ENCODE measurements around the gene PRR20G.

PRR20G gene

DNA sequence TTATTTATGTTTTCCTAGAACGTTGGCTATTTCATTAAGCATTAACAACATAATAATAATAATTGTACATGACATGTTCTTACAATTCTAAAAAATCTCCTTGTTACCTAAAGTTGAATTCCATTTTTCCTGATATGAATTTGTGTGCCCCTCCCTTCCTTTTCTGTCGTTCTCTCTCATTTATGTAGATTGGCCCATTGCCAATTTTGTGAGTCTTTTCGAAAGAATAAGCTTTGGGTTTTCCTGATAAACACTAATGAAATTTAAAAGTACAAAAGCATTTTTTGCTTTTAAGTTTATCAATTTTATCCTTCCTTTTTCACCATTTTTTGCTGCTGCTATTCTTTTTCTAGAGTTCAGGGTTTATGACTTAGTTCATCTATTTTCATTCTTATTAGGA, 50.0 kb downstream of the PRR20G start:
- H3K9ac ChIP-seq (ENCODE audit: low read length), result no peak overlapping the region
- no peak overlapping the region for H3K4me2 ChIP-seq (ENCODE audit: low read length)
- TF ChIP-seq, protein P1, sequence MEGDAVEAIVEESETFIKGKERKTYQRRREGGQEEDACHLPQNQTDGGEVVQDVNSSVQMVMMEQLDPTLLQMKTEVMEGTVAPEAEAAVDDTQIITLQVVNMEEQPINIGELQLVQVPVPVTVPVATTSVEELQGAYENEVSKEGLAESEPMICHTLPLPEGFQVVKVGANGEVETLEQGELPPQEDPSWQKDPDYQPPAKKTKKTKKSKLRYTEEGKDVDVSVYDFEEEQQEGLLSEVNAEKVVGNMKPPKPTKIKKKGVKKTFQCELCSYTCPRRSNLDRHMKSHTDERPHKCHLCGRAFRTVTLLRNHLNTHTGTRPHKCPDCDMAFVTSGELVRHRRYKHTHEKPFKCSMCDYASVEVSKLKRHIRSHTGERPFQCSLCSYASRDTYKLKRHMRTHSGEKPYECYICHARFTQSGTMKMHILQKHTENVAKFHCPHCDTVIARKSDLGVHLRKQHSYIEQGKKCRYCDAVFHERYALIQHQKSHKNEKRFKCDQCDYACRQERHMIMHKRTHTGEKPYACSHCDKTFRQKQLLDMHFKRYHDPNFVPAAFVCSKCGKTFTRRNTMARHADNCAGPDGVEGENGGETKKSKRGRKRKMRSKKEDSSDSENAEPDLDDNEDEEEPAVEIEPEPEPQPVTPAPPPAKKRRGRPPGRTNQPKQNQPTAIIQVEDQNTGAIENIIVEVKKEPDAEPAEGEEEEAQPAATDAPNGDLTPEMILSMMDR (IDR thresholded peaks at IDR 0.05; ENCODE audit: low read depth, low read length), result no peak
- TF ChIP-seq EZH2phosphoT487 (IDR thresholded peaks at IDR 0.05; ENCODE audit: low read depth), result no peak
- H3K27ac ChIP-seq (ENCODE audit: low read length), result no peak overlapping the region
- H3K4me1 ChIP-seq (ENCODE audit: low read length), result no peaks in the 10 kb centered on the region
- no peaks in the 10 kb centered on the region for H3K79me2 ChIP-seq (ENCODE audit: low read length)
- peaks cover 13% of the 10 kb centered on the region; the same call in 1 of the 2 replicates for H3K9me3 ChIP-seq (ENCODE audit: insufficient read depth, low read length)
- H4K20me1 ChIP-seq (ENCODE audit: insufficient read depth, low read length), result no peaks in the 10 kb centered on the region
- no peak overlapping the region for H3K4me3 ChIP-seq (ENCODE audit: low read length)
- peaks cover 18% of the 10 kb centered on the region for H3K27me3 ChIP-seq (ENCODE audit: low read depth, low read length)
- no peak overlapping the region for H2AFZ ChIP-seq (ENCODE audit: low read depth, low read length)
- H3K36me3 ChIP-seq (replicated peaks; ENCODE audit: low read depth, low read length), result no peaks in the 10 kb centered on the region

DNA sequence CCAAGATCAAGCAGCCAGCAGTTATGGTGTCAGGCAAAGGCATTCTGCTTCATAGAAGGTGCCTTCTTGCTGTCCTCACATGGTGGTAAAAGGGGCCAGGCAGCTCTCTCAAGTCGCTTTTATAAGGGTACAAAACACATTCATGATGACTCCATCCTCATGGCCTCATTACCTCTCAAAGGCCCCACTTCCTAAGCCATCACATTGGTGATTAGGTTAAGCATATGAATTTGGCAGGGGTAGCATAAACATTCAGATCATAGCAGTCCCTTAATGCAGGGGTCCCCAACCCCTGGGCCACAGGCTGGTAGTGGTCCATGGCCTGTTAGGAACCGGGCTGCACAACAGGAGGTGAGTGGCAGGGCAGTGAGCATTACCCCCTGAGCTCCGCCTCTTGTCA, 52.1 kb downstream of the PRR20G start:
- no peaks in the 10 kb centered on the region for H3K4me1 ChIP-seq (ENCODE audit: low read length)
- TF ChIP-seq EZH2phosphoT487 (IDR thresholded peaks at IDR 0.05; ENCODE audit: low read depth), result no peak
- TF ChIP-seq, protein P1 (IDR thresholded peaks at IDR 0.05; ENCODE audit: low read depth, low read length), result no peak

DNA sequence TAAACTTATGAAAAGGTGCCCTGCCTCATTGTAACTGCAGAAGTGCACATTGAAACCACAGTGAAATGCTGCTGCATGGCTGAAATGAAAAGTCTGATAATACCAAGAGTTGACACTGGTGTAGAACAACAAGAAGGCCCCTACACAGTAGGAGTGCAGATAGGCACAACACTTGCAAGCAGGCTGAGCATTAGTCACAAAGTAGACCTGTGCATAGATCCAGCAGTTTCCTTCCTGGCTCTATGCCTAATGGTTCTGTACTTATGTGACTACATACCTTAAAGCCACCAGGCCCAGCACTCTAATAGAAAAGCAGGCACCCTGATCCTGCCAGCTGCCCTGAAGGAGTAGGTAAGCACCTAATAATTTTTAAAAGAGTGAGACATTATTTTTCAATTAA, 53.1 kb downstream of the PRR20G start:
- Histone ChIP-seq H3K9me3 (ENCODE audit: insufficient read depth, low read length) (no peaks in the 10 kb centered on the region), H3K4me3 (ENCODE audit: low read length) (no peak overlapping the region), H3K9ac (ENCODE audit: low read length) (no peak overlapping the region), H3K27ac (ENCODE audit: low read length) (no peak overlapping the region), H4K20me1 (ENCODE audit: insufficient read depth, low read length) (no peaks in the 10 kb centered on the region), H3K79me2 (ENCODE audit: low read length) (no peaks in the 10 kb centered on the region), H3K4me1 (ENCODE audit: low read length) (no peaks in the 10 kb centered on the region), H3K36me3 (replicated peaks; ENCODE audit: low read depth, low read length) (no peaks in the 10 kb centered on the region), H2AFZ (ENCODE audit: low read depth, low read length) (no peak overlapping the region), H3K4me2 (ENCODE audit: low read length) (no peak overlapping the region), H3K27me3 (ENCODE audit: low read depth, low read length) (peaks cover 18% of the 10 kb centered on the region)
- no peak for TF ChIP-seq EZH2phosphoT487 (IDR thresholded peaks at IDR 0.05; ENCODE audit: low read depth)
- TF ChIP-seq, protein P1 (IDR thresholded peaks at IDR 0.05; ENCODE audit: low read depth, low read length), result no peak

More for the DNA sequence above, 52.1 kb downstream of the PRR20G start:
- Histone ChIP-seq H4K20me1 (ENCODE audit: insufficient read depth, low read length) (no peaks in the 10 kb centered on the region), H3K27me3 (ENCODE audit: low read depth, low read length) (peaks cover 18% of the 10 kb centered on the region), H3K79me2 (ENCODE audit: low read length) (no peaks in the 10 kb centered on the region), H3K27ac (ENCODE audit: low read length) (no peak overlapping the region), H3K9me3 (ENCODE audit: insufficient read depth, low read length) (no peaks in the 10 kb centered on the region), H3K4me2 (ENCODE audit: low read length) (no peak overlapping the region), H3K9ac (ENCODE audit: low read length) (no peak overlapping the region), H3K36me3 (replicated peaks; ENCODE audit: low read depth, low read length) (no peaks in the 10 kb centered on the region), H2AFZ (ENCODE audit: low read depth, low read length) (no peak overlapping the region), H3K4me3 (ENCODE audit: low read length) (no peak overlapping the region)

Data from OCI-LY3 (cell line).